ENCODE results near the gene PKP1.

The PKP1 gene

GRCh38 chr1:201370500-201370899 is 87.2 kb downstream of the PKP1 start:
- DNase-seq (ENCODE audit: low read depth), result no peak

DNA sequence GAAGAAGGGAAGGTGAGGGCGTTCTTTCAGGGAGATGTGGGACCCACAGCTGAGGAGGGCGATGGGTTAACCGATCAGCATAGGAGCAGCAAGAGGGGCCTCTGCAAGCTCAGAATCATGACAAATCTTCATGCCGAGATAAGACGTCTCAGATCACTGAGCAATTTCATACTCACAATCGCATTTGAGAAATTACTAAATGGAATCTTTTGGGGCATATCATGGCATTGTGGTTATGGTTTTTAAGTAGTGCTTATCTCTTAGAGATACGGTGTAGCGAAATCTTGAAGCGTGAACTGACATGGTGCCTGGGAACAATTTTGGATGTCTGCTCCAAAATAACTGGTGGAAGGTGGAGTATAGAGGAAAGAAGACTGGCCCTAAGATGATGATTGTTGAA is 88.0 kb downstream of the PKP1 start:
- no peak for DNase-seq (ENCODE audit: low read depth)

DNA sequence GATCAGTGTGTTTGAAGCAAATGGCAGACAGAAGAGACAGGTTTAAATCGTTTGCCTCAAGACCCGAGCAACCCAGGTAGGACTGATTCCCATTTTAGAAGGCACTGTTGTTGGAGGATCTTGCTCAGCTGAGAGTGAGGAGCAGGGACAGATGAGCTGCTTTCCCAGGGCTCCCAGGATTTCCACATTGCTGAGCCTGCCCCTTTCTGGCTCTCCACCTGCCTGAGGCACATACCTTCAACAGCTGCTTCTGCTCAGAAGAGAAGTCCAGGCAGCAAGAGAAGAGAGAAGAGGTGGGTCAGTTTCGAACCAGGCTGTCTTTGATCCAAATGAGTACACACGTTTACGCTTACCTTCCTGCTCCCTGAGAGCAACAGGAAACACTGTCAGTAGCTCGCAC is 88.5 kb downstream of the PKP1 start:
- no peak for DNase-seq (ENCODE audit: low read depth)

DNA sequence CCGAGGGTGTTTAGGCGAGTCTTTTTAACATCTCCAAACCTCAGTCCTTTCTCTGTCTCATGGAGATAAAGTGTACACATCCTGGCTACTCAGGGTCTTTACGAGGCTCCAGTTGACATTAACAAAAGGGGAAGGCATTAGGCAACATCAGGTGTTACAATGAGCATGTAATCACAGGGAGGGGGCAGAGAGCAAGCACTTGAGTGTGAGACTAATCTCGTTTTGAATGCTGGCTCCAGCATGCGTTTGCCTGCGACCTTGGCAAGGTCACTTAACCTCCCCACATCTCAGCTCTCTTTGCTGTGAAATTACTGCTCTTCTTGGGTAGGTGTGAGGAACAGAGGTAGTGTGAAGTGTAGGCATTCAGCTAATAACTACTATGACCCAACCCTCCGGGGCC is 91.1 kb downstream of the PKP1 start:
- no peak for DNase-seq (ENCODE audit: low read depth)

DNA sequence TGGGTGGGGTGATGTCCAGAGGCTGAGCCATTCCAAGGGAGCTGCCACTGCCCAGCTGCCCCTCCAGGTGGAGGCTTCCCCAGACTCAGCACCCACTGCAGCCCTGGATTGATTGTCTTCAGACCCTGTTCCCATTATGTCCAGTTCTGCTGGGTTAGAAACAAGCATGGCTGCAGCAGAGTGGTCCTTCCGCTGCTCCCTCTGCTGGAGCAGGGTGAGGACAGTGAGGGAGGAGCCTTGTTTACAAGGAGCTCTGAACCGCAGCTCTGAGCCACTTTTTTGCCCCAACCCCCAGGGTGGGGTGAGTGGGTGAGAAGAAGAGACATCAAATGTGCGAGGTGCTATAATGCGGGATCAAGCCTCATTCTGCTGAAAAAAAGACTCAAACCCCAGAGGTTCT is 91.9 kb downstream of the PKP1 start:
- DNase-seq (ENCODE audit: low read depth), result no peak

GRCh38 chr1:201376107-201376463 is 92.8 kb downstream of the PKP1 start:
- no peak for DNase-seq (ENCODE audit: low read depth)

DNA sequence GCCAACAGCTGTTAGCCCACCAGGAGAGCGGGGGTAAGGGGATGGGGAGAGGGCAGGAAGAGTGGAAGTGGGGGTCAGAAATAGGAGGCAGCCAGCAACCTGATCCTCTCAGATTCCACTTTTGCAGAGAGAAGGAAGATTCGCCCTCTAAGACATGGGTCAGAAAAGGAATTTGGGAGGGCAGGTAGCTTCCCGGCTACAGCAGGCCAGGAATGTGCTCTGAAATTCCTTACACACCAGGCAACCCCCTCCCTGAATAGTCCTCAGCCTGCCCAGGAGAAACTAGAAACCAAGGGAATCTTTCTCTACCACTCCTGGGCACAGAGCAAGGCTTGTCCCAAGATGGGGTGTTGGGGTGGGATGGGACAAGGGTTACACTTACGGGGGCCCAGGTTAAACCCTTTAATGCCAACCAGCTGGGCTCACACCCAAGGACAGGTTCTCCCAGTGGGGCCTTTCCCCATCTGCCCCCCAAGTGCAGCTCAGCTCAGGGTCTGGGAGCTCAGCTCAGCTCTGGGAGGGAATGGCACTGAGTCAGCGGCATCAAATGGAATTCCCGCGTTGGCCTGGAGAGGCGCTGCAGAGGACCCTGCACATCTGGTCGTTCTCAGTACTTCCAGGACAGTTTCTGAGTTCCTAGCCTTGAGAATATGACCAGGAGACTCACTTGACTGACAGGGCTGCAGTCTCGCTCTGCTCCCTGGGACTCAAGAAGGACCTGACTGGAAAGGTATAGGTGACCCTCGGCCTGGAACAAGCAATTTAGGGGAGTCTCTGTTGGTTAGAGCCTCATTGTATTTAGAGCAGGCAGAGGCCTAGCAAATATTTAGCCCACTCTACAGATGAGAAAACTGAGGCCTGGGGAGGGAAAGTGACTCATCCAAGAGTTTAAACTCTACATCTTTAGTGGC is 93.4 kb downstream of the PKP1 start:
- DNase-seq (ENCODE audit: low read depth), result no peak

DNA sequence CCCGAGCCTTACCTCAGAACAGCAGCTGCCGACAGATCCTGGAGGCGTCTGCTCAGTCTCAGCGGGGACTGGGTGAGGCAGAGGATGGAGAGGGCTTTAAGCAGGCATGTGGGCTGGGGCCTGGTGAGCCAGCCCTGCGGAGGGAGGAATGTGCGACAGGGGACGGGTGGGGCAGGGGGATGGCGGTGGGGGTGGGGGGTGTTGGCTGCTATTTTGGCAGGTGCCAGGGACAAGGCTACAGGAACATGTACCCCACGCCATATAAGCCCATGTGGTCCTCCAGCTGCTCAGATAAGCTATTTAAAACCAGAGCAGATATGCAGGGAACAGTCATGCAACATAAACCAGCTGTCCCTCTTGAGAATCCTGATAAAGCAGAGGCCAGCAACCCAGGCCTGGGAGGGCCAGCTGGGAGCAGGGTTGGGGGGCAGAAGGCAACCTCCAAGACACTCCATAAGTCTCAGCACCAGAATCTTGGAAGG is 94.3 kb downstream of the PKP1 start, which contains the start of gene TNNT2:
Gene TNNT2 (minus strand): TSS at position 70 of the 482 bp plus-strand sequence. CDS start 4,426 bp downstream, outside the sequence.
- no peak for DNase-seq (ENCODE audit: low read depth)

DNA sequence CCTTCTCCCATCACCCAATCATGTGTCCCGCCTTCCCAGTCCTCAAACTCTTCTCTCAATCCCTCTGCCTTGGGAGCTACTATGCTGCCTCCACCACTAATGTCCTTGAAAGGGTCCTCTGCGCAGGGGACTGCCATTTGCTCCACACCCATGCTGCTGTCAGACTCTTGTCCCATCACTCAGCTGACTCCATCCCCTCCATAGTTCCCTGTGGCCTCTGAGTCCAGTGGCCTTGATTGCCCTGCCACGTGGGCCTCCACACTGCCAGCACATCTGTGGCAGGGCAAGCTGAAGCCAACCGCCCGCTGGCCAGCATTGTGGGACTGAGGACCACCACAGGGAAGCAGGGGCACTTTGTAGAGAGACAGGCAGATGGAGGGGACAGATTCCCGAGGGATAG is 95.5 kb downstream of the PKP1 start:
- no peak for DNase-seq (ENCODE audit: low read depth)

DNA sequence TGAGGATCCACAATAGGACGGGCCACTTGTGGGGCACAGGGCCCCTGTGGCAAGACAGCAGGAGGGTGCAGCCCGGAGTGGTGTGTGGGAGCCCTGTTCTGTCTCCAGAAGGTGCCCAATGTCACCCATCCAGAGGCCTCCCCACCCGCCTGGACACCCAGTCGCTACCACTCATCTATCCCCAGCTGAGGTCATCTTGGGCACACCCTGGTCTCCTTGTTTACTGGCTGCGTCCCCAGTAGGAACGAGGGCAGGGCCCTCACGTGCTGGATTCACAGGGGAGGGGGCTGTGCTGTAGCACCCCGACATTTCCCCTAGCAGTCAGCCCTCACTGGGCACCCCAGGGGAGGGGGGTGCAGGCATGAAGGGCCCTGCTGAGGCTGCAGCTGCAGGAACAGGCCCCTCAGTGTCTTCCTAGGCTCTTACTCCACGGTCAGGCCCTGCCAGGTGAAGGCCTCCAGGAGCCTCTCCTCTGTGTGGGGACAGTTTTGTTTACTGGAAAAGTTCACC is 96.5 kb downstream of the PKP1 start:
- no peak for DNase-seq (ENCODE audit: low read depth)

DNA sequence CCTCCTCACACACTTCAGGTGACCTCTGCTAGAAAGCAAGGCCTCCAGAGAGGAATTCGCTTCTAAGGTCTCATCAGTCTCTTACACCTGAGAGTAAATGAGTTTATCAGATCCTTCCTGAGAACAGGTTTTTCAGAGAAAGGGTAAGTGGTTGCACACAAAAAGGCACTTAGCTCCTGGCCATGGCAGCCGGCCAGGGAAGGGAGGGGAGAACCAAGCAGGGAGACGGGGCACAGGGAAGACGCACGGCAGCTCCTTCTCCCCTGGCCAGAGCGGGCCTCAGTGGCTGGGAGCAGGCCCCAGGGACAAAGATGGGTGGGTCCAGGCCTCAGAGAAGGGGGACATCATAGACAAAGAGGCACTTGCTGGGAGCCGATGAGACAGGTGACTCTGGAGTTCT is 97.8 kb downstream of the PKP1 start:
- no peak for DNase-seq (ENCODE audit: low read depth)
